Muscle of leg (tissue), 11 donors: Measurements from ENCODE around the gene KRT5. TPM values are rescaled to one million over a fixed set of nuclear protein-coding genes. Genes with fewer than 3 reads are reported as not detected.
"Not testable (repeated sequence)": the region's sequence is repeated elsewhere in the genome, so short reads cannot be mapped to it uniquely, and the experiment has no call there.

ENCODE experiments used
- DNase-seq: peaks from one replicate; pipeline ENCODE4 v3.0.0; 2013
- H3K27ac ChIP-seq: one replicate; pipeline ENCODE4 v1.5.1; 2013; ENCODE audit warnings: mild to moderate bottlenecking, low read length, control low read depth
- H3K27me3 ChIP-seq: one replicate; pipeline ENCODE4 v1.6.1; 2013; ENCODE audit warnings: low read length; ENCODE audit not compliant: control insufficient read depth, insufficient read depth
- H3K36me3 ChIP-seq: one replicate; pipeline ENCODE4 v1.6.1; 2013; ENCODE audit warnings: low read length; ENCODE audit not compliant: control insufficient read depth, insufficient read depth
- H3K4me1 ChIP-seq: one replicate; pipeline ENCODE4 v1.6.1; 2013; ENCODE audit warnings: low read length; ENCODE audit not compliant: control insufficient read depth, insufficient read depth
- H3K4me3 ChIP-seq: one replicate; pipeline ENCODE4 v1.5.1; 2013; ENCODE audit warnings: low read length, control low read depth
- H3K9me3 ChIP-seq: replicated peaks from 2 replicates; pipeline ENCODE4 v1.6.1; 2013; ENCODE audit warnings: low read depth, low read length; ENCODE audit not compliant: control insufficient read depth
- WGBS: methylation state at CpG from one replicate; pipeline ENCODE4 v1.1.5; 2013; ENCODE audit warnings: missing lambda C conversion rate; ENCODE audit not compliant: insufficient coverage; 5-methylcytosine and 5-hydroxymethylcytosine counted together
- polyA plus RNA-seq, 8 donors: library from polyadenylated mRNA; unstranded; fragments of 120-200 nt; gene quantifications; one replicate each; pipeline versions ENCODE4 v1.2.1 to v1.2.3, GENCODE V29; 2013; ENCODE audit warnings: inconsistent platforms in 1 of 8, low replicate concordance in 1 of 8; ENCODE audit not compliant: insufficient read length in 8 of 8, insufficient read depth in 1 of 8
- total RNA-seq: library from RNA; stranded (reverse); fragments of 120-200 nt; gene quantifications from one replicate; pipeline ENCODE4 v1.2.4, GENCODE V29; 2013

Gene KRT5
- total and polyA plus RNA-seq, 9 donors, result 0.21 to 383 (median 0.66) TPM

GRCh38 chr12:52513736-52514135 lies 6.5 kb downstream of the KRT5 start:
- no peaks in the 10 kb centered on the region for H3K27me3 ChIP-seq
- 80% methylated on average over 6 of the region's 6 CpGs for WGBS

GRCh38 chr12:52508211-52508610 lies 12.0 kb downstream of the KRT5 start:
- H3K27ac ChIP-seq, result no peak overlapping the region
- 80% methylated on average over 3 of the region's 5 CpGs for WGBS
- no peaks in the 10 kb centered on the region for H3K36me3 ChIP-seq
- no peak overlapping the region for H3K4me3 ChIP-seq
- H3K27me3 ChIP-seq, result peaks cover 4% of the 10 kb centered on the region
- H3K9me3 ChIP-seq, result no peaks in the 10 kb centered on the region
- H3K4me1 ChIP-seq, result no peaks in the 10 kb centered on the region
- no peak for DNase-seq

More at GRCh38 chr12:52513736-52514135, 6.5 kb downstream of the KRT5 start:
- no peak for DNase-seq
- Histone ChIP-seq H3K9me3 (no peaks in the 10 kb centered on the region), H3K36me3 (no peaks in the 10 kb centered on the region), H3K27ac (no peak overlapping the region), H3K4me1 (no peaks in the 10 kb centered on the region), H3K4me3 (no peak overlapping the region)

DNA sequence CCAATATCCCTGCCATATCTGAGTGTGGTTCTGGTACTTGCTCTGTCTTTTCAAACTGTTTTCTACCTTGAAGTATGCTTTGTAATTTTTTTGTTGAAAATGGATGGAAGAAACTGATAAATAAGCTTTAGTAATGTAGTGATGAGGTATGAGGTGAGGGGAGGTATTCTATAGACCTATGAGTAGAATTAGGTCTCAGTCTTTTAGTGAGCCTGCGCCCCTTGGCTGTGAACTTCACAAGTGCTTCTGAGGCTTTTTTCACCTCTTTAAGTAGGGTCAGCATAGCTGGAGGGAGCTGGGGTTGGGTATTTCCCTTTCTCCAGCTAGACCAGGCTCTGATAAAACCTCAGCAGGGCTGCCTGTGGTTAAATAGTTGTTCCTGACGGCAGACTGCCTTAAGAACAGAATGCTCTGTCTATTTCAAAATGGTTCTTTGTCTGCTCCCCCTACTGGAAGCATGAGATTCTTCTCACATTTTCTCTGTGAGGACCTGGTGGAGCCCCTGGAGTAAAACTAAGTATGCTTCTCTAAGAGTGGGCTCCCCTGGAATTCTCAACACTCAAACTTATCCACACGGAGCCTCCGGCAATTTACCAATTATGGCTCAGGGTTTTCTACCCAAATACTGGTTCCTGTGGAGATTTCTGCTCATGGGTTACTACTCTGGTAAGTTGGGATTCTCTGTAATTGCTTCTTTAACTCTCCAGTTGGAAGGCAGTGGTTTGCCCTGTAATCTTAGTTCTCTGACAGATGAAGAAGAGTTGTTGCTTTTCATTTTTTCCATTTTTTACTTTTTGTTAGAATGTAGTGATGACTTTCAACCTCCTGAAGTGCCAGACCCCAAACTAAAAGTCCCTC lies 13.1 kb downstream of the KRT5 start:
- Histone ChIP-seq H3K9me3 (no peaks in the 10 kb centered on the region), H3K27me3 (peaks cover 4% of the 10 kb centered on the region), H3K4me1 (no peaks in the 10 kb centered on the region), H3K4me3 (no peak overlapping the region), H3K27ac (no peak overlapping the region), H3K36me3 (no peaks in the 10 kb centered on the region)
- peak; percentile 41 for DNase-seq
- 100% methylated on average over 1 of the region's 4 CpGs for WGBS

- no peaks in the 10 kb centered on the region for H3K9me3 ChIP-seq
- H3K27ac ChIP-seq, result no peak overlapping the region
- no peaks in the 10 kb centered on the region for H3K27me3 ChIP-seq
- DNase-seq, result no peak
- whole genome bisulfite sequencing, result no CpG with 5 or more reads among the region's 1 CpG
- H3K4me1 ChIP-seq, result no peaks in the 10 kb centered on the region
- H3K4me3 ChIP-seq, result no peak overlapping the region
- H3K36me3 ChIP-seq, result no peaks in the 10 kb centered on the region
Measured at GRCh38 chr12:52502877-52503276, 17.3 kb downstream of the KRT5 start.

DNA sequence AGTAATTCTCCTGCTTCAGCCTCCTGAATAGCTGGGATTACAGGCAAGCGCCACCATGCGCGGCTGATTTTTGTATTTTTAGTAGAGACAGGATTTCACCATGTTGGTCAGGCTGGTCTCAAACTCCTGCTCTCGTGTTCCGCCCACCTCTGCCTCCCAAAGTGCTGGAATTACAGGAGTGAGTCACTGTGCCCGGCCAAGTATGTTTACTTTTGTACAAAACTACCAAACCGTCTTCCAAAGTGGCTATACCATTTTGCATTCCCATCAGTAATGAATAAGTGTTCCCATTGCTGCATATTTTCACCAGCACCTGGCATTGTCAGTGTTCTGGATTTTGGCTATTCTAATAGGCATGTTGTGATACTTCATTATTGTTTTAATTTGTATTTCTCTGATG lies 18.7 kb downstream of the KRT5 start:
- no peak for DNase-seq
- Histone ChIP-seq H3K4me3 (no peak overlapping the region), H3K27ac (no peak overlapping the region), H3K9me3 (no peaks in the 10 kb centered on the region), H3K4me1 (peaks cover 2% of the 10 kb centered on the region), H3K27me3 (no peaks in the 10 kb centered on the region), H3K36me3 (no peaks in the 10 kb centered on the region)
- WGBS, result 72% methylated on average over 5 of the region's 7 CpGs

DNA sequence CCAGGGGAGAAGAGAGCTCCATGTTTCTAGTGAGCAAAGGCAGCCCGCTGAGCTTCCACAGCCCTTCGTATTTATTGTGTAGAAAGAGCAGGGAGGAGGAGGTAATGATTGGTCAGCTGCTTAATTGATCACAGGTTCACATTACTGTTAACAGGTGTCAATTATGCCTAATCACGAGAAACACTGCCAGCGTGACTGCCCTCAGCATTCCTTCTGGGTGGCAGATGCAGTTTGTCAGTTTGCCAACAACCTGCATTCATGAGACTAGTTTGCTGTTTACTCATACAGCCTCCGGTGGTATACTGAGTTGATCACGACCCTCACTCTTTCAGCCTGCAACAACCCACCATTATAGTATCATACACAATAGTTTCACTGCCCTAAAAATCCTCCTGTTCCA lies 19.6 kb downstream of the KRT5 start:
- 75% methylated on average over 4 of the region's 6 CpGs for WGBS
- DNase-seq, H3K9me3 ChIP-seq, H3K27ac ChIP-seq, H3K4me3 ChIP-seq, H3K4me1 ChIP-seq, H3K36me3 ChIP-seq, H3K27me3 ChIP-seq: not testable (repeated sequence)

DNA sequence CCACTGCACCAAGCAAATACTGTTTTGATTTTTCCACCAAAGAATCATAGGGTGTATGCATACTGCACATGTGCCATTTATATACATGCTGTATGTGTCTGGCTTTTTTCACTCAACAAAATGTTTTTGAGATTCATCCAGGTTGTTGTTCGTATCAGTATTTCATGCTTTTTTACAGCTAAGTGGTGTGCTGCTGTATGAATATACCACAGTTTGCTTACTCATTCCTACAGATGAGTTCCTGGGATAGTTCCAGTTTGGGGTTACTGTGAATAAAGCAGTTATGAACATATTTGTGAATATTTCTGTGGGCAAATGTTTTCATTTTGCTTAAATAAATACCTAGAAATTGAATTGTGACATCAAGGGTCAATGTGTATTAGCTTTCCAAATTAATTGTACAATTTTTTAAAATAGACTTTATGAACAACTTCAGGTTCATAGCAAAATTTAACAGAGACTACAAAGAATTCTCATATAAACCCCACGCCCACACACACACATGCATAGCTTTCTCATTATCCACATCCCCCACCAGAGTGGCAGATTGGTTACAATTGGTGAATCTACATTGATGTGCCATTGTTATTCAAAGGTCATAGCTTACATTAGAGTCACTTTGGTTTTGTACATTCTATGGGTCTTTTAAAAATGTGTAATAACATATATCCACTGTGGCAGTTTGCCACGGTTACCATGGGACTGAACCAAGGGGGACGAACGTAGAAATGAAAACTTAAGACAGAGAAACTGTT lies 20.2 kb downstream of the KRT5 start:
- H3K36me3 ChIP-seq, result no peaks in the 10 kb centered on the region
- H3K27ac ChIP-seq, result no peak overlapping the region
- no peak overlapping the region for H3K4me3 ChIP-seq
- H3K4me1 ChIP-seq, result peaks cover 9% of the 10 kb centered on the region
- no peak for DNase-seq
- no peaks in the 10 kb centered on the region for H3K9me3 ChIP-seq
- 78% methylated on average over 3 of the region's 5 CpGs for WGBS
- no peaks in the 10 kb centered on the region for H3K27me3 ChIP-seq

GRCh38 chr12:52498946-52499345 lies 21.2 kb downstream of the KRT5 start:
- no CpG with 5 or more reads among the region's 1 CpG for WGBS

DNA sequence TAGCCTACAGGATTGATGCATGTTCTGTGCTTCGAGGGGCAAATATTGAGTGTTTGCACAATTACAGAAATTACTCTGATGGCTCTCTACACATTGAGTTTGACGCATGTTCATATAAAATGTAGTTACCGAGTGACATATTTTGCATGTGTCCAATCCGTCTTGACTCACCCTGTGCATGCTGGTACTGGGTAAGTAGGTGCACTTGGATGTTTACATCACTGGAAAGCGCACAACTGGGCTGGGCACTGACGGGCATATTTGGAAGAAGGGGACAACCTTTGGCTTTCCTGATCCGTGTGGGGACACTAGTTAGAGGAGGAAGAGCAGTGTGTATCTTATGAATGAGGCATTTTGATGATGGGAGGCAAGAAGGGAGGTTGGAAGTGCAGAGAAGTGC lies 22.2 kb downstream of the KRT5 start:
- Histone ChIP-seq H3K36me3 (no peaks in the 10 kb centered on the region), H3K9me3 (no peaks in the 10 kb centered on the region), H3K4me3 (no peak overlapping the region), H3K4me1 (peaks cover 9% of the 10 kb centered on the region), H3K27me3 (peaks cover 4% of the 10 kb centered on the region), H3K27ac (no peak overlapping the region)
- DNase-seq, result no peak
- WGBS, result 96% methylated on average over 7 of the region's 7 CpGs

More at GRCh38 chr12:52498946-52499345, 21.2 kb downstream of the KRT5 start:
- no peaks in the 10 kb centered on the region for H3K27me3 ChIP-seq
- peak; percentile 19 for DNase-seq
- H3K27ac ChIP-seq, result no peak overlapping the region
- peaks cover 9% of the 10 kb centered on the region for H3K4me1 ChIP-seq
- H3K36me3 ChIP-seq, result no peaks in the 10 kb centered on the region
- no peaks in the 10 kb centered on the region for H3K9me3 ChIP-seq
- no peak overlapping the region for H3K4me3 ChIP-seq

GRCh38 chr12:52496590-52497071 lies 23.6 kb downstream of the KRT5 start:
- H3K36me3 ChIP-seq, result no peaks in the 10 kb centered on the region
- H3K27me3 ChIP-seq, result peaks cover 4% of the 10 kb centered on the region
- no peak for DNase-seq
- H3K9me3 ChIP-seq, result no peaks in the 10 kb centered on the region
- no peak overlapping the region for H3K27ac ChIP-seq
- peaks cover 9% of the 10 kb centered on the region for H3K4me1 ChIP-seq
- no peak overlapping the region for H3K4me3 ChIP-seq
- WGBS, result no CpG with 5 or more reads among the region's 4 CpGs
